ENCODE data around the gene PDE8A. TPM values are rescaled to one million over a fixed set of nuclear protein-coding genes. Genes with fewer than 3 reads are reported as not detected.
"Not testable (repeated sequence)": the region's sequence is repeated elsewhere in the genome, so short reads cannot be mapped to it uniquely, and the experiment has no call there.

PDE8A gene
- total RNA-seq, 1 donor from 2014 or later, result 24.6 TPM

DNA sequence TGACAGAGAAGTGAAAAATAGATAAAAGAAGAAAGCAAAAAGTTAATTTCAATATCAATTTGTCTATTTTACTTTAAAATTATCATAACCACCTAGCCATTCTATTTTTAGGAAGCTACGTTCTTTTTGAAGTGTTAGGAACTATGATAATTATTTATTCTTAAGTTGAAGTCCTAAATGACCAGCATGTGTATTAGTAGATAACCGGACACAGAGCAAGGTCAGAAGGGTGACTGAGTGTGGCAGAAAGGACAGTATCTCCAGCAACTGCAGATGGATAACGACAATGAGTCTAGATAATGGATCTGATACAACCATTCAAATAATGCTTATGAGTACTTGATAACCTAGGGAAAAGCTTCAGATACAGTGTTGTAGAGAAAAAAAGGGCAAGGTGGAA lies 198.0 kb downstream of the PDE8A start:
- no peak overlapping the region for H3K4me3 ChIP-seq (ENCODE audit: low read depth, low read length)
- DNase-seq (ENCODE audit: low read depth), result no peak
- TF ChIP-seq, protein P1, sequence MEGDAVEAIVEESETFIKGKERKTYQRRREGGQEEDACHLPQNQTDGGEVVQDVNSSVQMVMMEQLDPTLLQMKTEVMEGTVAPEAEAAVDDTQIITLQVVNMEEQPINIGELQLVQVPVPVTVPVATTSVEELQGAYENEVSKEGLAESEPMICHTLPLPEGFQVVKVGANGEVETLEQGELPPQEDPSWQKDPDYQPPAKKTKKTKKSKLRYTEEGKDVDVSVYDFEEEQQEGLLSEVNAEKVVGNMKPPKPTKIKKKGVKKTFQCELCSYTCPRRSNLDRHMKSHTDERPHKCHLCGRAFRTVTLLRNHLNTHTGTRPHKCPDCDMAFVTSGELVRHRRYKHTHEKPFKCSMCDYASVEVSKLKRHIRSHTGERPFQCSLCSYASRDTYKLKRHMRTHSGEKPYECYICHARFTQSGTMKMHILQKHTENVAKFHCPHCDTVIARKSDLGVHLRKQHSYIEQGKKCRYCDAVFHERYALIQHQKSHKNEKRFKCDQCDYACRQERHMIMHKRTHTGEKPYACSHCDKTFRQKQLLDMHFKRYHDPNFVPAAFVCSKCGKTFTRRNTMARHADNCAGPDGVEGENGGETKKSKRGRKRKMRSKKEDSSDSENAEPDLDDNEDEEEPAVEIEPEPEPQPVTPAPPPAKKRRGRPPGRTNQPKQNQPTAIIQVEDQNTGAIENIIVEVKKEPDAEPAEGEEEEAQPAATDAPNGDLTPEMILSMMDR (conservative IDR thresholded peaks at IDR 0.05; ENCODE audit: low read depth, low read length), result no peak

DNA sequence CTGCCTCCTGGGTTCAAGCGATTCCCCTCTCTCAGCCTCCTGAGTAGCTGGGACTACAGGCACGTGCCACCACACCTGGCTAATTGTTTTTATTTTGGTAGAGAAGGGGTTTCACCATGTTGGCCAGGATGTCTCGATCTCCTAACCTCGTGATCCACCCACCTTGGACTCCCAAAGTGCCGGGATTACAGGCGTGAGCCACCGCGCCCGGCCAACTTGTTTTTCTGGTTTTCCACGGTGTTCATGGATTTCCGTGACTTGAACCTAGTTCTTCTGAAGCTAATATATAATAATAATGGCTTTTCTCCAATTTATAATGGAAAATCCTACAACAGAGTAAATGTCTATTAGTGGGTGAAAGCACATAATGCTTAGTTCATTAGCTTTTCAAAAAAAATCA lies 203.7 kb downstream of the PDE8A start:
- not testable (repeated sequence) for DNase-seq (ENCODE audit: low read depth); H3K4me3 ChIP-seq (ENCODE audit: low read depth, low read length)

DNA sequence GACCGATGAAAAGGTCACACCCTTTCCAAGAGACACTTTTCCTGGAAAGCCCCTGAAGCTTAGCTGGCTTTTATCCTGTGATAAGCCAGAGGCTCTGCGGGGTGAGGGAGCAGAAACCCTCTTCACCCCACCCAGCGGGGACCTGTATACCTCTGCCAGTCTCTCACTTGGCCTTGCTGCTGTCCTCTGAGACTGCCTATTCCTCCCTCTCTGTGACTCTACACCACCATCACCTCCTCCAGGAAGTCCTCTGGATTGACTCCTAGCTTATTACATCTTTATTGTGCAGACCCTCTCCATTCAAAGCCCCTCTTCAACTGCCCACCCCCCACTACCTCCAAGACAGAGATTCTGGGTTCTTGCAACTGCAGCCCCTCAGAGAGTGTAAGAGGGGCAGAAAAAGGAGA lies 206.5 kb downstream of the PDE8A start:
- not testable (repeated sequence) for DNase-seq (ENCODE audit: low read depth); H3K4me3 ChIP-seq (ENCODE audit: low read depth, low read length)

Other genes with a start within 250 kb of the PDE8A start
- 8.2 and 8.6 TPM in 2 replicates for gene ZNF592, start 233.3 kb upstream of the PDE8A start, total RNA-seq
- 24.7 and 30.8 TPM in 2 replicates for gene ALPK3, start 164.5 kb upstream of the PDE8A start, total RNA-seq
- not detected in 2 replicates for gene SLC28A1, start 97.2 kb upstream of the PDE8A start, total RNA-seq